K562 (cell line): ENCODE data around the gene SFXN3. TPM values are rescaled to one million over a fixed set of nuclear protein-coding genes. Genes with fewer than 3 reads are reported as not detected.
A peak's percentile ranks its signal among the peaks of the same experiment; 100 is the strongest.

ENCODE experiments used
- ATAC-seq: fragments of 200-7000 bp; cut with Tn5 transposase; 3 replicates; pipeline ENCODE4 v1.9.1; 2020; ENCODE audit warnings: moderate library complexity
- BruUV-seq: library from RNA; stranded (reverse); fragments of 400-500 nt; replicated peaks from 2 replicates; lab custom pipeline; 2021; lab: Mats Ljungman, UMichigan
- CTCF ChIA-PET: fragments of 300-600 bp; formaldehyde crosslinking; extraction: SDS; loops from one replicate; lab custom pipeline; 2021; ENCODE audit warnings: low intra/inter-chr PET ratio; lab: Yijun Ruan, JAX
- POLR2A ChIA-PET: fragments of 300-600, 350-650 bp; sonication (Branson Sonifier 250); formaldehyde crosslinking; extraction: SDS; loops from one replicate; lab custom pipeline; 2021; ENCODE audit warnings: antibody characterized with exemption, inconsistent platforms; lab: Yijun Ruan, JAX
- DNase-seq, 4 experiments: peaks; one replicate each; pipeline versions ENCODE4 v3.0.0 to v3.0.0-alpha.2; 2011 to 2018; ENCODE audit warnings: low spot score in 3 of 4, mixed read lengths in 3 of 4; ENCODE audit errors: extremely low read depth in 1 of 4
- FAIRE-seq: peaks from 2 replicates; lab custom pipeline; 2011; peaks lifted over from hg19 to GRCh38; lab: Jason Lieb, UNC
- H2AFZ ChIP-seq: 2 replicates; pipeline ENCODE4 v1.6.0; 2011; ENCODE audit warnings: low read depth, low read length, control low read depth, inconsistent platforms
- H3K27ac ChIP-seq: fragments of 200-600 bp; 3 replicates; pipeline ENCODE4 v1.8.0; 2011; ENCODE audit warnings: low read depth, mild to moderate bottlenecking, control low read depth, inconsistent platforms, low read length, moderate library complexity, mixed read lengths; ENCODE audit errors: extremely low read depth
- H3K27me3 ChIP-seq, 2 experiments: fragments of 300-600 bp in 1 of 2; 2 replicates in 1 of 2; 3 replicates in 1 of 2; pipeline versions ENCODE4 v1.6.0 to v1.8.0; 2011; ENCODE audit warnings: inconsistent platforms in 2 of 2, low read length in 2 of 2, mild to moderate bottlenecking in 1 of 2, mixed read lengths in 1 of 2, moderate library complexity in 1 of 2; ENCODE audit not compliant: control insufficient read depth in 2 of 2, insufficient read depth in 2 of 2
- H3K36me3 ChIP-seq: fragments of 300-600 bp; 3 replicates; pipeline ENCODE4 v1.8.0; 2011; ENCODE audit warnings: mild to moderate bottlenecking, low read length, inconsistent platforms; ENCODE audit not compliant: control insufficient read depth, insufficient read depth
- H3K4me1 ChIP-seq, 2 experiments: fragments of 200-600 bp in 1 of 2; replicated peaks in 1 of 2; 2 replicates in 1 of 2; 3 replicates in 1 of 2; pipeline versions ENCODE4 v1.5.1 to v1.8.0; 2011; ENCODE audit warnings: inconsistent platforms in 2 of 2, low read length in 2 of 2, mild to moderate bottlenecking in 1 of 2, mixed read lengths in 1 of 2, moderate library complexity in 1 of 2; ENCODE audit not compliant: control insufficient read depth in 2 of 2, insufficient read depth in 2 of 2
- H3K4me2 ChIP-seq: 2 replicates; pipeline ENCODE4 v1.6.1; 2011; ENCODE audit warnings: low read length, control low read depth, inconsistent platforms, mixed read lengths; ENCODE audit not compliant: insufficient read depth
- H3K4me3 ChIP-seq: fragments of 200-600 bp; sonication (generic), shearing (Covaris generic); 2 replicates; pipeline ENCODE4 v1.5.1; 2016; ENCODE audit warnings: control low read depth, inconsistent platforms
- H3K79me2 ChIP-seq: fragments of 200-600 bp; 3 replicates; pipeline ENCODE4 v1.8.0; 2011; ENCODE audit warnings: low read length, inconsistent platforms; ENCODE audit not compliant: control insufficient read depth, insufficient read depth
- H3K9ac ChIP-seq, 2 experiments: 2 replicates each; pipeline versions ENCODE4 v1.6.0 to v1.6.1; 2011; ENCODE audit warnings: low read depth in 2 of 2, low read length in 2 of 2, control low read depth in 1 of 2, inconsistent platforms in 1 of 2, mild to moderate bottlenecking in 1 of 2, mixed read lengths in 1 of 2; ENCODE audit not compliant: insufficient read depth in 1 of 2
- H3K9me1 ChIP-seq: one replicate; pipeline ENCODE4 v1.6.0; 2011; ENCODE audit warnings: inconsistent platforms, mild to moderate bottlenecking, low read length, moderate library complexity; ENCODE audit not compliant: control insufficient read depth, insufficient read depth
- H3K9me3 ChIP-seq: replicated peaks from 2 replicates; pipeline ENCODE4 v1.5.1; 2011; ENCODE audit warnings: low read depth, low read length, inconsistent platforms; ENCODE audit not compliant: control insufficient read depth, insufficient read depth
- H4K20me1 ChIP-seq: replicated peaks from 2 replicates; pipeline ENCODE4 v1.6.1; 2011; ENCODE audit warnings: low read length, inconsistent platforms, mixed read lengths; ENCODE audit not compliant: control insufficient read depth, insufficient read depth
- HDAC3 ChIP-seq: fragments of 450-650 bp; IDR thresholded peaks from 2 replicates; pipeline ENCODE4 v1.6.1; 2018; ENCODE audit warnings: borderline replicate concordance, mild to moderate bottlenecking, moderate library complexity; ENCODE audit not compliant: partially characterized antibody
- RAD21 ChIP-seq, 2 experiments: fragments of 250-450 bp in 1 of 2; fragments of 450-650 bp in 1 of 2; sonication (Bioruptor Pico) in 1 of 2; formaldehyde crosslinking in 1 of 2; IDR thresholded peaks in 1 of 2; conservative IDR thresholded peaks in 1 of 2; 2 replicates each; pipeline versions ENCODE4 v1.4.0 to v1.8.0; 2020 to 2022; ENCODE audit warnings: mild to moderate bottlenecking in 2 of 2, moderate library complexity in 1 of 2
- RB1 ChIP-seq: fragments of 450-650 bp; IDR thresholded peaks from 2 replicates; pipeline ENCODE4 v1.6.1; 2017; ENCODE audit warnings: low read depth, mild to moderate bottlenecking
- REST ChIP-seq, 2 experiments: fragments of 450-650 bp; formaldehyde crosslinking in 1 of 2; IDR thresholded peaks; 2 replicates each; pipeline versions ENCODE4 v1.4.0 to v1.6.1; 2014 to 2020; ENCODE audit warnings: mild to moderate bottlenecking in 2 of 2, borderline replicate concordance in 1 of 2, low read depth in 1 of 2
- YY1 ChIP-seq, 3 experiments: IDR thresholded peaks; 2 replicates each; pipeline ENCODE4 v1.6.1; 2011; ENCODE audit warnings: low read length in 2 of 3, mild to moderate bottlenecking in 2 of 3, moderate library complexity in 2 of 3, borderline replicate concordance in 1 of 3, control low read depth in 1 of 3, low read depth in 1 of 3; ENCODE audit not compliant: insufficient read depth in 3 of 3, insufficient replicate concordance in 2 of 3, control insufficient read depth in 1 of 3, insufficient read length in 1 of 3; ENCODE audit errors: extremely low read depth in 1 of 3
- ZKSCAN1 ChIP-seq: fragments of 150-350 bp; IDR thresholded peaks from 2 replicates; pipeline ENCODE4 v1.6.1; 2016; ENCODE audit warnings: low read depth, low read length
- WGBS: fragments of 100-300 bp; shearing (Covaris generic); methylation state at CpG from one replicate; pipeline ENCODE4 v1.1.6; 2016; ENCODE audit warnings: low coverage, mixed read lengths; ENCODE audit not compliant: insufficient coverage; ENCODE audit errors: missing lambda C conversion rate; 5-methylcytosine and 5-hydroxymethylcytosine counted together
- in situ Hi-C: fragments of 300-500 bp; cut with MboI; formaldehyde crosslinking; loops from 4 replicates; pipeline ENCODE4 v1.15.0; 2018; ENCODE audit warnings: inconsistent platforms, mixed read lengths
- intact Hi-C: fragments of 100-400 bp; cut with micrococcal nuclease; formaldehyde crosslinking; loops from 2 replicates; pipeline ENCODE4 v1.14.2; 2022
- polyA plus RNA-seq, 8 experiments: library from polyadenylated mRNA; depleted of rRNA in 4 of 8; stranded (reverse) in 5 of 8; unstranded in 3 of 8; fragments of >200 nt; fragmentation: Nextera tagmentation in 2 of 8; fragmentation: Illumina TruSeq in 1 of 8; extraction: Ambion mirVana in 2 of 8; extraction: Trizol in 1 of 8; gene quantifications; 2 replicates each; pipeline versions ENCODE4 v1.2.1 to v1.2.3, GENCODE V29; 2011 to 2014; ENCODE audit warnings: inconsistent platforms in 1 of 8, missing spikeins in 1 of 8
- total RNA-seq, 7 experiments: library from RNA; depleted of rRNA in 6 of 7; stranded (reverse); fragments of >200 nt in 6 of 7; fragmentation: Illumina TruSeq in 2 of 7; extraction: Trizol in 2 of 7; gene quantifications; 2 replicates each; pipeline versions ENCODE4 v1.2.1 to v1.2.3, GENCODE V29; 2011 to 2021; ENCODE audit warnings: low replicate concordance in 1 of 7
- TF ChIP-seq, protein P1 (sequence below), 2 experiments: fragments of 450-650 bp; conservative IDR thresholded peaks; 2 replicates each; pipeline ENCODE4 v1.6.1; 2017; ENCODE audit warnings: mild to moderate bottlenecking in 2 of 2, moderate library complexity in 2 of 2

Gene SFXN3
- total and polyA plus RNA-seq, 9 of the 15 experiments (the other 6 are each of a cell fraction or from before 2014, with no cell fraction given): 0.24 to 4.6 (median 0.86) TPM

DNA sequence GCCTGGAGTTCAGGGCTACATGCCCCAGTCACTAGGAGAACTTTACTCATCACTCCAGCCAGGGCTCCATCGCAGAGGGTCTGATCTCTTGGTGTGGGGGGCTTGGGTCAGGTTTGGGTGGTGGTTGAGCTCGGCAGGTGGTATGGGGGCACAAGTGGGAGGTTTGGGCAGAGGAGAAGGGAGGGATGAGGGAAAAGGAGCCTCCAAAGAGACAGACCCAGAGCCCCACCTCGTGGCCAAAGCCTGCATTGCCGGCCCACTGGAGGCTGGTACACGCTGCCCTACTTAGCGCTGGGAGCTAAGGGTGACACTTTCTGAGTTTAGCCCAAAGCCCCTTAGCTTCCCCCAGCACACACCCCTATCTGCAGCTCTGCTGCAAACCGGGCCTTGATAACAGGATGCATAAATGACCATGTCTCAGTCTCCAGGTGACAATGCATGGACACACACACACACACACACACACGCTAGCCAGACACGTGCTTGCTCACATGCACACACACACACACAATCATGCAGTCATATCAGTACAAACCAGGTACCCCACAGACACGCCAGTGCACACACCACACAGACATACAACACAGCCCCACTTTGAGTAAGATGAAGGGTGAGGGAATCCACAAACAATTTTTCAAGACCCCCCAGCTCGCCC is 16.7 kb upstream of the SFXN3 start:
- no peak overlapping the region for H3K27ac ChIP-seq
- peaks cover 14 to 41% of the 10 kb centered on the region in 2 experiments; a peak in 4 of 5 replicates for H3K4me1 ChIP-seq
- no peak overlapping the region; the same call in 1 of the 2 replicates for H3K4me2 ChIP-seq
- intact Hi-C loops (loop anchor here (1.0 to 10.0 kb wide), 3 partner anchors 20 to 136 kb away; partner anchors contain the start of gene KAZALD1), in situ Hi-C loops (loop anchor here (10.0 kb wide), 1 partner anchor 460 kb away; no protein-coding TSS in a partner anchor)
- BruUV-seq: no TSS peak
- H3K36me3 ChIP-seq: no peaks in the 10 kb centered on the region
- no peaks in the 10 kb centered on the region for H3K9me3 ChIP-seq
- H3K79me2 ChIP-seq: no peaks in the 10 kb centered on the region
- peak overlapping the region; percentile 20 for H2AFZ ChIP-seq
- no peak overlapping the region for H3K4me3 ChIP-seq
- no peaks in the 10 kb centered on the region for H3K27me3 ChIP-seq
- no peaks in the 10 kb centered on the region for H3K9me1 ChIP-seq
- POLR2A ChIA-PET: interaction anchor here (0.6 to 1.0 kb wide), 2 partner anchors 12 to 52 kb away, joined by 3 to 4 read pairs; no protein-coding TSS in a partner anchor
- FAIRE-seq (no peak), DNase-seq (peak; percentile 65 to 74 (median 70)), ATAC-seq (peak; percentile 59)
- CTCF ChIA-PET: interaction anchor here (0.6 to 5.8 kb wide), 2 partner anchors 18 to 36 kb away, joined by 3 to 150 read pairs; partner anchors contain the start of gene LZTS2
- H3K9ac ChIP-seq: no peak overlapping the region; a peak in 1 of 4 replicates
- no peaks in the 10 kb centered on the region for H4K20me1 ChIP-seq
- 0% methylated on average over 5 of the region's 11 CpGs for WGBS
- peak; percentile 57; the same call in 1 of the 2 replicates for TF ChIP-seq ZKSCAN1
- TF ChIP-seq RB1: peak; percentile 33; the same call in 1 of the 2 replicates
- no peak for TF ChIP-seq YY1 (IDR thresholded peaks at IDR 0.05; ENCODE audit: borderline replicate concordance in 1 of 3, control insufficient read depth in 1 of 3, extremely low read depth in 1 of 3, insufficient read depth in 3 of 3, insufficient read length in 1 of 3, insufficient replicate concordance in 2 of 3, low read depth in 1 of 3, low read length in 2 of 3)
- TF ChIP-seq RAD21 (CRISPR knock-in tag; conservative IDR thresholded peaks at IDR 0.05 in 1 of 2, IDR thresholded peaks at IDR 0.05 in 1 of 2): peak; percentile 70 to 81
- no peak for TF ChIP-seq HDAC3
- TF ChIP-seq, protein P1, sequence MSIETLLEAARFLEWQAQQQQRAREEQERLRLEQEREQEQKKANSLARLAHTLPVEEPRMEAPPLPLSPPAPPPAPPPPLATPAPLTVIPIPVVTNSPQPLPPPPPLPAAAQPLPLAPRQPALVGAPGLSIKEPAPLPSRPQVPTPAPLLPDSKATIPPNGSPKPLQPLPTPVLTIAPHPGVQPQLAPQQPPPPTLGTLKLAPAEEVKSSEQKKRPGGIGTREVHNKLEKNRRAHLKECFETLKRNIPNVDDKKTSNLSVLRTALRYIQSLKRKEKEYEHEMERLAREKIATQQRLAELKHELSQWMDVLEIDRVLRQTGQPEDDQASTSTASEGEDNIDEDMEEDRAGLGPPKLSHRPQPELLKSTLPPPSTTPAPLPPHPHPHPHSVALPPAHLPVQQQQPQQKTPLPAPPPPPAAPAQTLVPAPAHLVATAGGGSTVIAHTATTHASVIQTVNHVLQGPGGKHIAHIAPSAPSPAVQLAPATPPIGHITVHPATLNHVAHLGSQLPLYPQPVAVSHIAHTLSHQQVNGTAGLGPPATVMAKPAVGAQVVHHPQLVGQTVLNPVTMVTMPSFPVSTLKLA (conservative IDR thresholded peaks at IDR 0.05): peak; percentile 44 to 53; a peak in 3 of 4 replicates
- TF ChIP-seq REST (IDR thresholded peaks at IDR 0.05; ENCODE audit: borderline replicate concordance): peak; percentile 53; the same call in 1 of the 2 replicates
- no peak for TF ChIP-seq REST (CRISPR knock-in tag; IDR thresholded peaks at IDR 0.05; ENCODE audit: low read depth)
